Natural killer cell treated with Interleukin-12 subunit alpha and Interleukin-12 subunit beta and Interleukin-15 and Interleukin-18, amount 100 ng/mL, for 72 hours (primary cell): ENCODE data around the gene CDKN2B-AS1. TPM values are rescaled to one million over a fixed set of nuclear protein-coding genes. Genes with fewer than 3 reads are reported as not detected.

ENCODE experiments used
- ATAC-seq, 2 donors: fragments of 150-1000 bp; cut with Tn5 transposase in 1 of 2; sonication (Bioruptor Pico), chemical (Tn5 transposase) in 1 of 2; 2 replicates each; pipeline ENCODE4 v1.10.0; 2021
- DNase-seq: peaks from one replicate; pipeline ENCODE4 v3.0.0; 2022; ENCODE audit warnings: low spot score
- H3K27ac Mint-ChIP-seq, 2 donors: 1 replicate in 1 of 2; 2 replicates in 1 of 2; pipeline ENCODE4 v1.8.0; 2022; ENCODE audit warnings: mixed read lengths in 2 of 2, mild to moderate bottlenecking in 1 of 2, moderate library complexity in 1 of 2
- H3K27me3 Mint-ChIP-seq, 2 donors: 1 replicate in 1 of 2; 2 replicates in 1 of 2; pipeline ENCODE4 v1.8.0; 2022; ENCODE audit warnings: mixed read lengths in 2 of 2
- H3K36me3 Mint-ChIP-seq: one replicate; pipeline ENCODE4 v1.8.0; 2022; ENCODE audit warnings: mixed read lengths
- H3K4me1 Mint-ChIP-seq, 2 donors: 1 replicate in 1 of 2; 2 replicates in 1 of 2; pipeline ENCODE4 v1.8.0; 2022; ENCODE audit warnings: low read depth in 2 of 2, mixed read lengths in 2 of 2, mild to moderate bottlenecking in 1 of 2
- H3K4me3 Mint-ChIP-seq: one replicate; pipeline ENCODE4 v1.8.0; 2022; ENCODE audit warnings: mixed read lengths
- H3K9me3 Mint-ChIP-seq: 2 replicates; pipeline ENCODE4 v1.8.0; 2022; ENCODE audit warnings: mixed read lengths
- total RNA-seq, 2 donors: library from RNA; stranded (reverse); gene quantifications; one replicate each; pipeline ENCODE4 v1.2.3, GENCODE V29; 2022

Gene CDKN2B-AS1
- total RNA-seq, 2 donors from 2014 or later: 2.0 to 2.4 TPM

DNA sequence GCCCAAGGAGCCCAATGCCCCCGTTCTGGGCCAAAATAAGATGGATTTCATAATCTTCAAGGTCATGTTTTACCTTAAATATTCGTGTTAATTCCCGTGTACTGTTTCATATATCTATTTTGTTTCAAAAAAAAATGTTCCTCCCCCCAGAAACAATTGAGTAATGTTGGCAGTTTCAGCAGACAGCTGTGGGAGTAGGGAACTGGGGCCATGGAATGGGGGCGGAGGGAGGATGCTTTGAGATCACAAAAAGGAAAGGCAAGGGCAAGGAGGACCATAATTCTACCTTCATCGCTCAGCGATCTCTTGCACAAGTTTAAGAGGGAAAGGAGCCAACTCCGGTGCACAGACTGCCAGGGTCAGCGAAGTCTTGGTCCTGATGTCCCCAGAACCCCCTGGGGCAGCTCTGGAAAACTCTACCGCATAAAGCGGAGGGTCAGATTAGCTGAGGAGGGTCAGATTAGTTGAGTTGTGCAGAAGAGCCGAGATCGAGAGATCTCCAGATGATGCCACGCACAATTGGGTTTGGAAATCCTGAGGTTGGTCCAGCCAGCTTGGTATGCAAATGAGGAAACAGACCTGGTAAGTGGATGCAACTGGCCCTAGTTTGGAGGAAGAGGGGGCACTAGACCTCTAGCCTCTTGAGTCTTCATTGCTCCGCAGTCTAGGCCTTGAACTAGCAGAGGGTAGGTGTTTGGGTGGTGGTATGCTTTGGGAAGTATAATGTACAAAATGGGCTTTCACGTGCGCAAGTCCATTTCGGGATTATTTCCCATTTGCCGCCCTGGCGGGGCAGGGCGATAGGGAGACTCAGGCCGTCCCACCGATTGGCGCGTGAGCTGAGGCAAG, 24.4 kb upstream of the CDKN2B-AS1 start:
- H3K27ac Mint-ChIP-seq: no peak overlapping the region
- H3K4me3 Mint-ChIP-seq: no peak overlapping the region

DNA sequence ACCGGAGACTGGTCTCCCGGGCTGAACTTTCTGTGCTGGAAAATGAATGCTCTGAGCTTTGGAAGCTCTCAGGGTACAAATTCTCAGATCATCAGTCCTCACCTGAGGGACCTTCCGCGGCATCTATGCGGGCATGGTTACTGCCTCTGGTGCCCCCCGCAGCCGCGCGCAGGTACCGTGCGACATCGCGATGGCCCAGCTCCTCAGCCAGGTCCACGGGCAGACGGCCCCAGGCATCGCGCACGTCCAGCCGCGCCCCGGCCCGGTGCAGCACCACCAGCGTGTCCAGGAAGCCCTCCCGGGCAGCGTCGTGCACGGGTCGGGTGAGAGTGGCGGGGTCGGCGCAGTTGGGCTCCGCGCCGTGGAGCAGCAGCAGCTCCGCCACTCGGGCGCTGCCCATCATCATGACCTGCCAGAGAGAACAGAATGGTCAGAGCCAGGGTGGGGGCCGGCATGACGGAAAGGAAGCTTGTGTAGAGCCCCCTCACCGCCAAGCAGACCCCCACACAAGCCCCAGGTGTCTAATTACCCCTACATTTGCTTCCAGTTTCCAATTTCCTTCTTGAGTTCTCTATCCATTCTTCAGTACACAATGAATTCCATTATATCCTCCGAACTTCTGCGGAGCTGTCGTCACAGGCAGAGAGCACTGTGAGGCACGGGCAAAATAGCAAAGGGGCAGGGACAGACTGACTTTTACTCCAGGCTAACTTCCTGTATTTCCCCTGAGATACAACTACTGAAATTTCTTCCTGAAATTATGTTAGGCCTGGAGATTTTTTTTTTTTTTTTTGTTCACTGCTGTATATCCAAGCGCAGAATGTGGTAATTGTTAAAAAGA, 23.6 kb upstream of the CDKN2B-AS1 start:
- peaks cover 40 to 47% of the 10 kb centered on the region in 2 donors for H3K4me1 Mint-ChIP-seq
- no peak overlapping the region for H3K27ac Mint-ChIP-seq
- ATAC-seq: no peak
- no peaks in the 10 kb centered on the region for H3K9me3 Mint-ChIP-seq
- H3K4me3 Mint-ChIP-seq: no peak overlapping the region
- no peak for DNase-seq
- H3K36me3 Mint-ChIP-seq: peaks cover 21% of the 10 kb centered on the region
- H3K27me3 Mint-ChIP-seq: peaks cover 71 to 96% of the 10 kb centered on the region in 2 donors

More for the DNA sequence above, 24.4 kb upstream of the CDKN2B-AS1 start:
- peaks cover 73 to 95% of the 10 kb centered on the region in 2 donors for H3K27me3 Mint-ChIP-seq
- H3K4me1 Mint-ChIP-seq: peaks cover 45 to 50% of the 10 kb centered on the region in 2 donors
- ATAC-seq: no peak
- no peaks in the 10 kb centered on the region for H3K9me3 Mint-ChIP-seq
- no peak for DNase-seq
- peaks cover 26% of the 10 kb centered on the region for H3K36me3 Mint-ChIP-seq

DNA sequence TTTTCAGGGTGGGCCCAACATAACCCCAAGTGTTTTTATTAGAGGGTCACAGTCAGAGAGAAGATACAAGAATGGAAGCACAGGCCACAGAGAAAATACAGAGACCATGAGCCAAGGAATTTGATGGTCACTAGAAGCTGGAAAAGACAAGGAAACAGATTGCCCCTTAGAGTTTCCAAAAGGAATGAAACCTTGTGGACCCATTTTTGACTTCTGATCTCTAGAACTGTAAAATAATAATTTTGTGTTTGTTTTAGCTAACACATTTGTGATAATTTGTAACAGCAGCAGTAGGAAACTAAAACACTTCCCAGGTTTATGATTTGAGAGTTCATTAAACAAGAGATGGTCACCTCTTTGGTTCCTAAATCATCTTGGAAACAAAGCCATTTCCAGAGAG, 22.2 kb upstream of the CDKN2B-AS1 start:
- Mint-ChIP-seq H3K4me3 (no peak overlapping the region), H3K4me1 (peaks cover 37 to 39% of the 10 kb centered on the region in 2 donors)

DNA sequence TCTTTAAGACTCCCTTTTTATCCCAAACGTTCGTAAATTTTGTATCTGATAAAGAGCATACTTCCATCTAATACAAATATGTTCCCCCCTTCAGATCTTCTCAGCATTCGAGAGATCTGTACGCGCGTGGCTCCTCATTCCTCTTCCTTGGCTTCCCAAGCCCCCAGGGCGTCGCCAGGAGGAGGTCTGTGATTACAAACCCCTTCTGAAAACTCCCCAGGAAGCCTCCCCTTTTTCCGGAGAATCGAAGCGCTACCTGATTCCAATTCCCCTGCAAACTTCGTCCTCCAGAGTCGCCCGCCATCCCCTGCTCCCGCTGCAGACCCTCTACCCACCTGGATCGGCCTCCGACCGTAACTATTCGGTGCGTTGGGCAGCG, 20.3 kb upstream of the CDKN2B-AS1 start:
- peaks cover 67 to 90% of the 10 kb centered on the region in 2 donors for H3K27me3 Mint-ChIP-seq
- peaks cover 24 to 25% of the 10 kb centered on the region in 2 donors for H3K4me1 Mint-ChIP-seq
- ATAC-seq (no peak), DNase-seq (no peak)
- H3K36me3 Mint-ChIP-seq: peaks cover 13% of the 10 kb centered on the region
- H3K27ac Mint-ChIP-seq: peak overlapping the region in 1 of 2 donors; percentile 68
- H3K4me3 Mint-ChIP-seq: peak overlapping the region; percentile 91
- H3K9me3 Mint-ChIP-seq: no peaks in the 10 kb centered on the region

More for the DNA sequence above, 22.2 kb upstream of the CDKN2B-AS1 start:
- H3K36me3 Mint-ChIP-seq: peaks cover 14% of the 10 kb centered on the region
- ATAC-seq (no peak), DNase-seq (no peak)
- no peak overlapping the region for H3K27ac Mint-ChIP-seq
- H3K27me3 Mint-ChIP-seq: peaks cover 67 to 91% of the 10 kb centered on the region in 2 donors
- no peaks in the 10 kb centered on the region for H3K9me3 Mint-ChIP-seq

DNA sequence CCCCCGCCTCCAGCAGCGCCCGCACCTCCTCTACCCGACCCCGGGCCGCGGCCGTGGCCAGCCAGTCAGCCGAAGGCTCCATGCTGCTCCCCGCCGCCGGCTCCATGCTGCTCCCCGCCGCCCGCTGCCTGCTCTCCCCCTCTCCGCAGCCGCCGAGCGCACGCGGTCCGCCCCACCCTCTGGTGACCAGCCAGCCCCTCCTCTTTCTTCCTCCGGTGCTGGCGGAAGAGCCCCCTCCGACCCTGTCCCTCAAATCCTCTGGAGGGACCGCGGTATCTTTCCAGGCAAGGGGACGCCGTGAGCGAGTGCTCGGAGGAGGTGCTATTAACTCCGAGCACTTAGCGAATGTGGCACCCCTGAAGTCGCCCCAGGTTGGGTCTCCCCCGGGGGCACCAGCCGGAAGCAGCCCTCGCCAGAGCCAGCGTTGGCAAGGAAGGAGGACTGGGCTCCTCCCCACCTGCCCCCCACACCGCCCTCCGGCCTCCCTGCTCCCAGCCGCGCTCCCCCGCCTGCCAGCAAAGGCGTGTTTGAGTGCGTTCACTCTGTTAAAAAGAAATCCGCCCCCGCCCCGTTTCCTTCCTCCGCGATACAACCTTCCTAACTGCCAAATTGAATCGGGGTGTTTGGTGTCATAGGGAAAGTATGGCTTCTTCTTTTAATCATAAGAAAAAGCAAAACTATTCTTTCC, 19.7 kb upstream of the CDKN2B-AS1 start:
- Mint-ChIP-seq H3K27ac (peak overlapping the region in 1 of 2 donors; percentile 68), H3K4me1 (peaks cover 23 to 27% of the 10 kb centered on the region in 2 donors), H3K4me3 (peak overlapping the region; percentile 91), H3K36me3 (peaks cover 13% of the 10 kb centered on the region), H3K9me3 (no peaks in the 10 kb centered on the region), H3K27me3 (peaks cover 69 to 90% of the 10 kb centered on the region in 2 donors)
- ATAC-seq (peak; percentile 76 to 77), DNase-seq (no peak)

DNA sequence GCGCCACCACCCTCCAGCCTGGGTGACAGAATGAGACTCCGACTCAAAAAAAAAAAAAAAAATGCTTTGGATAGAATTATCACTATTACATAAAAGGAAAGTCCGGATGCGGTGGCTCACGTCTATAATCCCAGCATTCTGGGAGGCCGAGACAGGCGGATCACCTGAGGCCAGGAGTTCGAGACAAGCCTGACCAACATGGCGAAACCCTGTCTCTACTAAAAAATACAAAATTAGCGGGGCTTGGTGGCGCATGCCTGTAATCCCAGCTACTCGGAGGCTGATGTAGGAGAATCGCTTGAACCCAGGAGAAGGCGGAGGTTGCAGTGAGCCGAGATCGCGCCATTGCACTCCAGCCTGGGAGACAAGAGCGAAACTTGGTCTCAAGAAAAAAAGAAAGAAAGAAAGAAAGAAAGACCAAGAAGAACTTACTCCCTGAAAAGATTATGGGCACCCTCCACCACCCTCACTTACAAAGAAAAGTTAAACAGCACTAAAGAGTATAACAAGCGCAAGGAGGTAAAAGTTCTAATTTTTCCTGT, 18.2 kb upstream of the CDKN2B-AS1 start:
- no peak for ATAC-seq
- H3K27me3 Mint-ChIP-seq: peaks cover 60 to 77% of the 10 kb centered on the region in 2 donors
- no peak overlapping the region for H3K4me3 Mint-ChIP-seq
- peaks cover 16 to 23% of the 10 kb centered on the region in 2 donors for H3K4me1 Mint-ChIP-seq
- no peaks in the 10 kb centered on the region for H3K9me3 Mint-ChIP-seq
- H3K27ac Mint-ChIP-seq: no peak overlapping the region
- H3K36me3 Mint-ChIP-seq: peaks cover 8% of the 10 kb centered on the region
- no peak for DNase-seq

DNA sequence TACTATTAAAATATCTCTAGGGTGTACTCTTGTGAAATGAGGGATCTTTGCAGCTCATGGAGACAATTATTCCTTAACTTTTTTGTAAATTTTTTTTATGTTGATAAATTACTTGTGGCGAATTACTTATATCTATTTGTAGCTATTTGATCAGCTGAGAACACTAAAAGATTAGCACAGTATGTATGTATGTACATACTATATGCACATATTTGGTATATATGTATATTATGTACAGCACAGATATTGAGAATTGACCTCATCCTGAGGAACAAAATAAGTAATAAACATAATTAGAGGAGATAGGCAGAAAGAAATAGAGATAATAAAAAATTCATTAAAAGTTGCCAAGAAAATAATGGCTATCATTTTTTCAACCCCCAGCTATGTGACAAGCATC, 12.2 kb upstream of the CDKN2B-AS1 start:
- peaks cover 47 to 60% of the 10 kb centered on the region in 2 donors for H3K27me3 Mint-ChIP-seq
- ATAC-seq (no peak), DNase-seq (no peak)
- H3K4me1 Mint-ChIP-seq: peaks cover 6 to 7% of the 10 kb centered on the region in 2 donors
- H3K4me3 Mint-ChIP-seq: no peak overlapping the region
- no peak overlapping the region for H3K27ac Mint-ChIP-seq
- peaks cover 7% of the 10 kb centered on the region for H3K36me3 Mint-ChIP-seq
- no peaks in the 10 kb centered on the region for H3K9me3 Mint-ChIP-seq

DNA sequence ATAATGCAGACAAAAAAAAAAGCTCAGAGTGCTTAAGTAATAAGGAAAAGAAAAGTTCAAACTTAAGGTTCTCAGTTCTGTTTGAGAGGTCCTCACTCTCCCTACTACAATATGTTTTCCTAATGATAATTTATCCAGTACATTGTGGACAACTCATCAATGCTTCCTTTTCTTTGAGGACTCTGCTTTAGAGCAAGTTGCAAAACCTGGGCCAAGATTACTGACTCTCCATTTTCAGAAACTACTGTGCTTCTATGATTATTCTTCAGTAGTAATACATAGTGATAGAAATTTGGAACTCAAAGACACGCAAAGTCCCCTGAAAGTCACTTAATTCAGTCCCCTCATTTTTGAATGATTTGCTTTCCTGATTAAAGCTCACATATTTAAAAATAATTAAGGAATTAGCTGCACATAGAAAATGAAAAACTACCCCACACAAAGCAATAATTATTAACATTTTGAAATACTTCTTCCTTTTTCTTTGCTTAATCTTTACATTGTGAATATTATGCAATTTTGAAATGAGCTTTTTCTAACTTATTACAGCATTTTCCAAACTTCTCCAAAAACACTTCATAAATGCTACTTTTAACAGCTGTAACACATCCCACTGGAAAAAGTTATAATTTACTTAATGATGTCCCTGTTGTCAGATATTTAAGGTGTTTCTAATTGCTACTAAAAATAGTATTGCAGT, 11.6 kb upstream of the CDKN2B-AS1 start:
- no peak overlapping the region for H3K4me3 Mint-ChIP-seq
- peaks cover 7% of the 10 kb centered on the region for H3K36me3 Mint-ChIP-seq

DNA sequence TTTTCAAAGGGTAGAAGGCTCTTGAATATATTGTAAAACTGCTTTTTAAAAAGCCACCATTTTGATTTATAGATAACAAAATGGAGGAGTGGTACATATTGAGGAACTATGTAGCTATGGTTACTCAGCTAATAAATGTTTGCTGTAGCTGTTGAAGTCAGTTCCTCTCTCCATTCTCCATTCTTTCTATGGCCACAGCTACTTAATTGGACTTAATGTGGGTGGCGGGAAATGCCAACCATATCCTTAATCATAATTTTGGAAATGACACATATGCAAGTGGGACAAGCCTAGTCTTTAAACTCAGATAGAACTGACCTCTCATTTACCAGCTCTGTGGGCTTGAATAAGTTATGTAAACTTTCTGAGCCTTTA, 11.0 kb upstream of the CDKN2B-AS1 start:
- no peak for DNase-seq
- peaks cover 6 to 7% of the 10 kb centered on the region in 2 donors for H3K4me1 Mint-ChIP-seq
- H3K9me3 Mint-ChIP-seq: no peaks in the 10 kb centered on the region
- H3K36me3 Mint-ChIP-seq: peaks cover 7% of the 10 kb centered on the region
- no peak for ATAC-seq
- no peak overlapping the region for H3K4me3 Mint-ChIP-seq
- H3K27ac Mint-ChIP-seq: no peak overlapping the region
- H3K27me3 Mint-ChIP-seq: peaks cover 44 to 61% of the 10 kb centered on the region in 2 donors

More for the DNA sequence above, 11.6 kb upstream of the CDKN2B-AS1 start:
- no peaks in the 10 kb centered on the region for H3K9me3 Mint-ChIP-seq
- ATAC-seq (no peak), DNase-seq (no peak)
- H3K27me3 Mint-ChIP-seq: peaks cover 46 to 60% of the 10 kb centered on the region in 2 donors
- H3K4me1 Mint-ChIP-seq: peaks cover 6 to 7% of the 10 kb centered on the region in 2 donors
- no peak overlapping the region for H3K27ac Mint-ChIP-seq

DNA sequence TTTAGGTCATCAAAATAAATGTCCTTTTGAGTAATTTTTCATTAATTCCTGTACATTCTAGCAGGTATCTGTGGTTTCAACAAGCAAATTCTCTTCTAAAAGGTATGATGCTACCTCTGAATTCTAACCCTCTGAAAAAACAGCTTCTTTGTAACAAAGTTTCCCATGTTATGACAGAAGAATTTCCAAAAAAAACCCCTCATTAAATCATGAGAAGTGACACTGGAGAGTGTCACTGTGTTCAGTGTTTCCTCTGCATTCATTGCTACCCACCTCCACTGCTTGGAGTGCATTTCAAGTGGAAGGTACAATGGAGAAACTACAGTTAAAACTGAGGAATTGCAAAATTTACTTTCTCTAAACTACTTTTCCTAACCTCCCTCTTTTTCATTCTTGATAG, 10.5 kb upstream of the CDKN2B-AS1 start:
- no peaks in the 10 kb centered on the region for H3K9me3 Mint-ChIP-seq
- H3K27ac Mint-ChIP-seq: no peak overlapping the region
- H3K36me3 Mint-ChIP-seq: peaks cover 2% of the 10 kb centered on the region
- H3K27me3 Mint-ChIP-seq: peaks cover 43 to 61% of the 10 kb centered on the region in 2 donors
- ATAC-seq: no peak
- no peak for DNase-seq
- no peak overlapping the region for H3K4me3 Mint-ChIP-seq
- peaks cover 4 to 9% of the 10 kb centered on the region in 2 donors for H3K4me1 Mint-ChIP-seq

DNA sequence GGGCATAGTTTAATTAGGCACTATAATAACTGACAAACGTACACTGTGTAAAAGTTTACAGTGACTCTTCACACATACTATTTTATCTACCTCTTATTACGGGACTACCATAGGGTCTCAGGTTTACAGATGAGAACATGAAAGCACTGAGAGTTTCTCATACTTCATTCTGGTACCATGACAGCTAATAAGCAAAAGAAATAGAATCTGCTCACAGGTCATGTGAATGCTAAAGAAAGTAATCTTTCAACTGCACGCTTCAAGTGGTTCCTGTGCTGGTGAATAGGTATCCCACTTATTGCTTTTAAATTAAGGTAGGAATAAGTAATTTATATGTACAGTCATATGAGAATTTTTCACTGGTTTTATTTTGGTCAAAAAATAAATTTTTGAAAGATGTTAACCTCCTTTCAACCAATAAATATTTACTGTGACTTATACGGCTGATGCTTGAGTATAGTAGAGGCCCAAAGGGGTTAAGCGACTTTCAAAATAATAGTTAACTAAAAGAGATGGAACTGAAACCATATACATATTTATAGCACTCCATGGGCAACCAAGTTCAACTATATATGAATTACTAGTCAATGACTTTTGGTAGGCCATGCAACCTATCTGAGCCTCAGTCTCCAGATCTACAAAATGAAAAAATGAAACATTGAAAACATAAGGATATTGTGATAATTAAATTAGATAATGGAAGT, 8.5 kb upstream of the CDKN2B-AS1 start:
- H3K27me3 Mint-ChIP-seq: peaks cover 45 to 66% of the 10 kb centered on the region in 2 donors

More for the DNA sequence above, 8.5 kb upstream of the CDKN2B-AS1 start:
- ATAC-seq: no peak
- H3K27ac Mint-ChIP-seq: no peak overlapping the region
- no peak overlapping the region for H3K4me3 Mint-ChIP-seq
- H3K4me1 Mint-ChIP-seq: peaks cover 6 to 17% of the 10 kb centered on the region in 2 donors
- no peaks in the 10 kb centered on the region for H3K9me3 Mint-ChIP-seq
- DNase-seq: no peak
- no peaks in the 10 kb centered on the region for H3K36me3 Mint-ChIP-seq
